GM12878 (cell line): ENCODE measurements around the gene RENBP. TPM values are rescaled to one million over a fixed set of nuclear protein-coding genes. Genes with fewer than 3 reads are reported as not detected.

Experiments
- ATAC-seq: fragments of 200-7000 bp; cut with Tn5 transposase; 3 replicates; pipeline ENCODE4 v1.9.1; 2020; ENCODE audit warnings: mild to moderate bottlenecking, moderate library complexity
- BruUV-seq: library from RNA; stranded (reverse); fragments of 400-500 nt; replicated peaks from 2 replicates; lab custom pipeline; 2021; lab: Mats Ljungman, UMichigan
- CTCF ChIA-PET: fragments of 300-600 bp; sonication (Branson Sonifier 250); formaldehyde crosslinking; extraction: SDS; loops from one replicate; lab custom pipeline; 2021; ENCODE audit warnings: inconsistent platforms; lab: Yijun Ruan, JAX
- POLR2A ChIA-PET: fragments of 350-600 bp; formaldehyde crosslinking; extraction: SDS; loops from one replicate; lab custom pipeline; 2021; ENCODE audit warnings: inconsistent platforms; lab: Charles Lee
- RAD21 ChIA-PET: fragments of 300-600 bp; sonication (Branson Sonifier 250); formaldehyde crosslinking; loops from one replicate; lab custom pipeline; 2023; ENCODE audit warnings: antibody characterized with exemption; ENCODE audit not compliant: unreplicated experiment; lab: Charles Lee
- SMC1A ChIA-PET: fragments of 300-600 bp; sonication (Branson Sonifier 250); formaldehyde crosslinking; loops from one replicate; lab custom pipeline; 2023; ENCODE audit not compliant: unreplicated experiment, uncharacterized antibody; lab: Charles Lee
- DNase-seq: peaks from one replicate; pipeline ENCODE4 v3.0.0-alpha.2; 2011; ENCODE audit warnings: low read depth, low spot score
- FAIRE-seq: peaks from 3 replicates; lab custom pipeline; 2011; peaks lifted over from hg19 to GRCh38; lab: Jason Lieb, UNC
- H2AFZ ChIP-seq: 2 replicates; pipeline ENCODE4 v1.6.0; 2011; ENCODE audit warnings: low read depth, low read length, control low read depth; ENCODE audit not compliant: control insufficient read depth
- H3K27ac ChIP-seq: 2 replicates; pipeline ENCODE4 v1.5.1; 2011; ENCODE audit warnings: control low read depth; ENCODE audit not compliant: control insufficient read depth, insufficient read depth
- H3K27me3 ChIP-seq, 2 experiments: replicated peaks in 1 of 2; 2 replicates each; pipeline versions ENCODE4 v1.6.0 to v1.6.1; 2011; ENCODE audit warnings: low read length in 1 of 2; ENCODE audit not compliant: control insufficient read depth in 2 of 2, insufficient read depth in 2 of 2
- H3K36me3 ChIP-seq, 2 experiments: 2 replicates each; pipeline ENCODE4 v1.5.1; 2011; ENCODE audit warnings: low read length in 1 of 2; ENCODE audit not compliant: control insufficient read depth in 2 of 2, insufficient read depth in 2 of 2
- H3K4me1 ChIP-seq: 2 replicates; pipeline ENCODE4 v1.6.1; 2011; ENCODE audit warnings: mild to moderate bottlenecking, low read length, moderate library complexity, mixed read lengths; ENCODE audit not compliant: control insufficient read depth, insufficient read depth
- H3K4me2 ChIP-seq: 2 replicates; pipeline ENCODE4 v1.6.0; 2011; ENCODE audit warnings: control low read depth; ENCODE audit not compliant: control insufficient read depth, insufficient read depth
- H3K4me3 ChIP-seq: fragments of 200-600 bp; sonication (generic); 2 replicates; pipeline ENCODE4 v1.5.1; 2016
- H3K79me2 ChIP-seq: 2 replicates; pipeline ENCODE4 v1.6.0; 2011; ENCODE audit warnings: low read length; ENCODE audit not compliant: control insufficient read depth, insufficient read depth
- H3K9ac ChIP-seq: 2 replicates; pipeline ENCODE4 v1.8.0; 2011; ENCODE audit warnings: low read length, control low read depth, mixed read lengths; ENCODE audit not compliant: control insufficient read depth, insufficient read depth
- H3K9me3 ChIP-seq: replicated peaks from 3 replicates; pipeline ENCODE4 v1.5.1; 2011; ENCODE audit warnings: mild to moderate bottlenecking, low read length; ENCODE audit not compliant: control insufficient read depth, insufficient read depth
- H4K20me1 ChIP-seq: 2 replicates; pipeline ENCODE4 v1.6.0; 2011; ENCODE audit not compliant: control insufficient read depth, insufficient read depth
- CHD2 ChIP-seq: IDR thresholded peaks from 2 replicates; pipeline ENCODE4 v1.6.1; 2011; ENCODE audit warnings: low read depth, low read length, improper control_type of control experiment, borderline replicate concordance
- CUX1 ChIP-seq: IDR thresholded peaks from 2 replicates; pipeline ENCODE4 v1.6.1; 2012; ENCODE audit warnings: improper control_type of control experiment, low read depth, low read length; ENCODE audit not compliant: insufficient replicate concordance
- MTA3 ChIP-seq: IDR thresholded peaks from 2 replicates; pipeline ENCODE4 v1.6.1; 2012; ENCODE audit warnings: low read length, inconsistent platforms, borderline replicate concordance
- POLR2AphosphoS5 ChIP-seq: IDR thresholded peaks from 2 replicates; pipeline ENCODE4 v1.6.1; 2011; ENCODE audit warnings: mild to moderate bottlenecking, low read length, inconsistent platforms
- SIX5 ChIP-seq: IDR thresholded peaks from 2 replicates; pipeline ENCODE4 v1.6.1; 2011; ENCODE audit warnings: mild to moderate bottlenecking, low read depth, low read length, moderate library complexity; ENCODE audit not compliant: severe bottlenecking
- ZBED1 ChIP-seq: IDR thresholded peaks from 2 replicates; pipeline ENCODE4 v1.6.1; 2016; ENCODE audit warnings: borderline replicate concordance
- ZNF622 ChIP-seq: fragments of 450-650 bp; IDR thresholded peaks from 2 replicates; pipeline ENCODE4 v1.6.1; 2017; ENCODE audit warnings: mild to moderate bottlenecking, inconsistent platforms
- ZZZ3 ChIP-seq: IDR thresholded peaks from 2 replicates; pipeline ENCODE4 v1.6.1; 2011; ENCODE audit warnings: low read depth; ENCODE audit not compliant: control insufficient read depth, insufficient read length
- WGBS: methylation state at CpG from one replicate; pipeline ENCODE4 v1.1.6; 2016; ENCODE audit warnings: low lambda C conversion rate; ENCODE audit not compliant: insufficient replicate concordance, insufficient coverage; ENCODE audit errors: missing lambda C conversion rate; 5-methylcytosine and 5-hydroxymethylcytosine counted together
- in situ Hi-C: fragments of 300-500 bp; cut with MboI; formaldehyde crosslinking; loops from 9 replicates; pipeline ENCODE4 v1.14.3; 2018; ENCODE audit warnings: mixed read lengths
- intact Hi-C: fragments of 100-400 bp; cut with micrococcal nuclease; formaldehyde crosslinking; loops from one replicate; pipeline ENCODE4 v1.14.2; 2022; ENCODE audit not compliant: unreplicated experiment
- polyA plus RNA-seq, 11 experiments: library from polyadenylated mRNA; depleted of rRNA in 4 of 11; unstranded in 6 of 11; stranded (reverse) in 5 of 11; fragments of >200 nt; fragmentation: Nextera tagmentation in 4 of 11; fragmentation: Illumina TruSeq in 1 of 11; extraction: Ambion mirVana in 4 of 11; extraction: Trizol in 1 of 11; gene quantifications; 1 replicate in 1 of 11; 2 replicates in 10 of 11; pipeline versions ENCODE4 v1.2.1 to v1.2.3, GENCODE V29; 2011 to 2016; ENCODE audit warnings: inconsistent platforms in 2 of 11, missing spikeins in 2 of 11, low read depth in 1 of 11
- total RNA-seq, 4 experiments: library from RNA; depleted of rRNA in 3 of 4; stranded (reverse); fragments of >200 nt in 3 of 4; fragmentation: Illumina TruSeq in 1 of 4; extraction: Trizol in 1 of 4; gene quantifications; 2 replicates each; pipeline versions ENCODE4 v1.2.1 to v1.2.3, GENCODE V29; 2013 to 2021
- TF ChIP-seq, protein P1 (sequence below): fragments of 450-650 bp; IDR thresholded peaks from 2 replicates; pipeline ENCODE4 v1.6.1; 2017; ENCODE audit warnings: low read depth, mild to moderate bottlenecking, moderate library complexity

Gene RENBP
- total and polyA plus RNA-seq, 10 of the 15 experiments (the other 5 are each of a cell fraction or from before 2014, with no cell fraction given) = 0.36 to 4.9 (median 1.8) TPM; not detected in 3

DNA sequence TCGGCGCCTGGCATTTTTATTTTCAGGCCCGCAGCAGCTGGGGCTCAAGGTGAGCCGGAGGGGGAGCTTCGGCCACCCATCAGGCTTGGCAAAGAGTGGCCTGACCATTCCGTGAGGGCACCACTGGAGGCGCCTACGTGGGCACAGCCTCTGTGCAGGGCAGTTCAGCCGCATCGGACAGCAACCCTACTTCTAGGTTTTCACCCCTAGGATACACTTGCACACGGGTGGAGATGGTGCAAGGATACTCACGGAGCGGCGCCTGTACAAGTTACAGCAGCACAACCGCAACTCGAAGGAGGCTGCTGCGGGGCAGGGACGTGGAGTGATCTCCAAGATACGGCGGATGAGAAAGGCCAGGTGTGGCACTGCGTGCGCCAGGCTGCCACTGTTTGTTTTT is 16.3 kb upstream of the RENBP start:
- RAD21 ChIA-PET = no interaction called here
- intact Hi-C loops = no loop called here
- 98% methylated on average over 22 of the region's 22 CpGs for WGBS
- Histone ChIP-seq H3K9ac (no peak overlapping the region), H3K4me3 (no peak overlapping the region), H3K27me3 (no peaks in the 10 kb centered on the region), H3K9me3 (no peaks in the 10 kb centered on the region), H2AFZ (no peak overlapping the region), H4K20me1 (no peaks in the 10 kb centered on the region; the same call in 1 of the 2 replicates)
- no peak for ATAC-seq
- BruUV-seq = no TSS peak
- no peak for DNase-seq
- in situ Hi-C loops = loop anchor here (5.0 to 10.0 kb wide), 2 partner anchors 198 to 1006 kb away; partner anchors contain the start of gene PLXNB3
- TF ChIP-seq ZZZ3 = no peak
- TF ChIP-seq MTA3 = no peak
- no peak for TF ChIP-seq CHD2
- TF ChIP-seq, all 136 proteins: peak for 0
- Histone ChIP-seq H3K4me1 (no peaks in the 10 kb centered on the region), H3K4me2 (no peak overlapping the region), H3K27ac (no peak overlapping the region), H3K79me2 (peaks cover 15% of the 10 kb centered on the region), H3K36me3 (peaks cover 17 to 67% of the 10 kb centered on the region in 2 experiments)
- CTCF ChIA-PET = interaction anchor here (0.9 kb wide), 1 partner anchor 14 kb away, joined by 3 read pairs; no protein-coding TSS in a partner anchor
- POLR2A ChIA-PET = interaction anchor here (1.4 kb wide), 1 partner anchor 10 kb away, joined by 5 read pairs; no protein-coding TSS in a partner anchor
- SMC1A ChIA-PET = no interaction called here
- FAIRE-seq = no peak

DNA sequence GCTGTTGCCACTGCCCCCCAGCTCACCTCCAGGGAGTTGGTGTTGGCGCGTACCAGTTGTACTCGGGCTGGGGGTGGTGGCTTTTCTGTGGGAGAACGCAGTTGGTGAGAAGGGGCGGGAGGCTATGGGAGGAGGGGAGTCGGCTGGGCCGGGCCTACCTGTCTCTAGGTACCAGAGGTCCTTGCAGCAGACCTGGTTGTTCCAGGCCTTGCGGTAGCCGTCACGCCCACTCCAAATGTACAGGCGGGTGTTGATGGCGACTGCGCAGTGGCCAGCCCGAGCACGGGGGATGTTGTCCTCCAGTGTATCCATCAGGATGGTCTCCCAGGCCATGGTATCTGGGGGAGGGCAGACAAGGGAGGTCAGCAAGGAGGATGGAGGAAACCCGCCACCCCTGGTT is 15.6 kb upstream of the RENBP start:
- ATAC-seq (no peak), DNase-seq (no peak), FAIRE-seq (no peak)
- in situ Hi-C loops (loop anchor here (5.0 to 10.0 kb wide), 2 partner anchors 198 to 1005 kb away; partner anchors contain the start of gene PLXNB3), intact Hi-C loops (no loop called here)
- Histone ChIP-seq H3K27ac (no peak overlapping the region), H3K4me2 (no peak overlapping the region), H3K4me3 (no peak overlapping the region), H3K27me3 (no peaks in the 10 kb centered on the region), H3K9me3 (no peaks in the 10 kb centered on the region), H2AFZ (no peak overlapping the region), H4K20me1 (no peaks in the 10 kb centered on the region; the same call in 1 of the 2 replicates), H3K4me1 (no peaks in the 10 kb centered on the region), H3K9ac (no peak overlapping the region), H3K36me3 (peaks cover 17 to 72% of the 10 kb centered on the region in 2 experiments), H3K79me2 (peaks cover 8% of the 10 kb centered on the region)
- CTCF ChIA-PET = interaction anchor here (0.7 kb wide), 1 partner anchor 30 kb away, joined by 3 read pairs; no protein-coding TSS in a partner anchor
- RAD21 ChIA-PET = no interaction called here
- SMC1A ChIA-PET = no interaction called here
- no TSS peak for BruUV-seq
- TF ChIP-seq SIX5 = no peak
- no peak for TF ChIP-seq POLR2AphosphoS5
- no peak for TF ChIP-seq ZNF622
- no peak for TF ChIP-seq ZBED1
- no peak for TF ChIP-seq CUX1
- TF ChIP-seq, protein P1, sequence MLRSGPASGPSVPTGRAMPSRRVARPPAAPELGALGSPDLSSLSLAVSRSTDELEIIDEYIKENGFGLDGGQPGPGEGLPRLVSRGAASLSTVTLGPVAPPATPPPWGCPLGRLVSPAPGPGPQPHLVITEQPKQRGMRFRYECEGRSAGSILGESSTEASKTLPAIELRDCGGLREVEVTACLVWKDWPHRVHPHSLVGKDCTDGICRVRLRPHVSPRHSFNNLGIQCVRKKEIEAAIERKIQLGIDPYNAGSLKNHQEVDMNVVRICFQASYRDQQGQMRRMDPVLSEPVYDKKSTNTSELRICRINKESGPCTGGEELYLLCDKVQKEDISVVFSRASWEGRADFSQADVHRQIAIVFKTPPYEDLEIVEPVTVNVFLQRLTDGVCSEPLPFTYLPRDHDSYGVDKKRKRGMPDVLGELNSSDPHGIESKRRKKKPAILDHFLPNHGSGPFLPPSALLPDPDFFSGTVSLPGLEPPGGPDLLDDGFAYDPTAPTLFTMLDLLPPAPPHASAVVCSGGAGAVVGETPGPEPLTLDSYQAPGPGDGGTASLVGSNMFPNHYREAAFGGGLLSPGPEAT = no peak
- POLR2A ChIA-PET = no interaction called here
- WGBS = 100% methylated on average over 9 of the region's 16 CpGs
